Gastrocnemius medialis (tissue), 4 donors: ENCODE data around the gene PDK1. TPM values are rescaled to one million over a fixed set of nuclear protein-coding genes. Genes with fewer than 3 reads are reported as not detected.
"Not testable (repeated sequence)": the region's sequence is repeated elsewhere in the genome, so short reads cannot be mapped to it uniquely, and the experiment has no call there.

ENCODE experiments used
- ATAC-seq, 2 donors: fragments of 150-250 bp; one replicate each; pipeline ENCODE4 v1.9.1; 2016
- DNase-seq, 2 donors: peaks; one replicate each; pipeline ENCODE4 v3.0.0-alpha.2; 2019
- H3K27ac ChIP-seq, 4 donors: fragments of 200-600 bp; sonication (generic); 1 replicate in 1 of 4; 2 replicates in 3 of 4; pipeline ENCODE4 v1.5.1; 2016 to 2018; ENCODE audit warnings: mild to moderate bottlenecking in 2 of 4, moderate library complexity in 1 of 4
- H3K27me3 ChIP-seq, 3 donors: fragments of 200-600 bp; sonication (generic) in 2 of 3; 1 replicate in 1 of 3; 2 replicates in 2 of 3; pipeline versions ENCODE4 v1.5.1 to v1.6.0; 2016 to 2019; ENCODE audit warnings: mild to moderate bottlenecking in 1 of 3, moderate library complexity in 1 of 3
- H3K36me3 ChIP-seq, 2 donors: fragments of 200-600 bp; sonication (generic) in 1 of 2; one replicate each; pipeline ENCODE4 v1.5.1; 2017 to 2018
- H3K4me1 ChIP-seq, 2 donors: fragments of 200-600 bp; sonication (generic) in 1 of 2; one replicate each; pipeline ENCODE4 v1.5.1; 2016 to 2017; ENCODE audit warnings: mild to moderate bottlenecking in 2 of 2
- H3K4me3 ChIP-seq, 4 donors: fragments of 200-600 bp; sonication (generic) in 3 of 4; 1 replicate in 1 of 4; 2 replicates in 3 of 4; pipeline ENCODE4 v1.5.1; 2016 to 2019; ENCODE audit warnings: mild to moderate bottlenecking in 2 of 4
- H3K9me3 ChIP-seq, 3 donors: fragments of 200-600 bp; sonication (generic) in 2 of 3; 1 replicate in 1 of 3; 2 replicates in 2 of 3; pipeline ENCODE4 v1.5.1; 2016 to 2019
- POLR2A ChIP-seq, 2 donors: fragments of 450-650 bp; IDR thresholded peaks; one replicate each; pipeline ENCODE4 v1.6.1; 2017; ENCODE audit warnings: antibody characterized with exemption in 2 of 2, mild to moderate bottlenecking in 2 of 2, moderate library complexity in 2 of 2
- in situ Hi-C, 4 donors: fragments of 200-750 bp; cut with MboI; loops; one replicate each; pipeline versions ENCODE4 v1.15.0 to v1.8.0; 2017; ENCODE audit warnings: low sequenced_read_pairs in 4 of 4
- intact Hi-C: fragments of 100-400 bp; cut with DNase I; formaldehyde crosslinking; loops from one replicate; pipeline ENCODE4 v1.15.1; 2023; ENCODE audit warnings: low total_unique reads
- total RNA-seq, 4 donors: library from RNA; depleted of rRNA; stranded (reverse); fragments of >200 nt; gene quantifications; one replicate each; pipeline versions ENCODE4 v1.1.0 to v1.2.3, GENCODE V29; 2016
- TF ChIP-seq, protein P1 (sequence below), 5 experiments: fragments of 450-650 bp in 3 of 5; fragments of 200-600 bp in 2 of 5; sonication (generic) in 2 of 5; IDR thresholded peaks in 4 of 5; conservative IDR thresholded peaks in 1 of 5; 1 replicate in 4 of 5; 2 replicates in 1 of 5; pipeline ENCODE4 v1.5.1; 2016 to 2019; ENCODE audit warnings: antibody characterized with exemption in 5 of 5, mild to moderate bottlenecking in 3 of 5, moderate library complexity in 3 of 5

PDK1 gene
- total RNA-seq, 4 donors from 2014 or later: 5.8 to 23.8 (median 14.0) TPM

DNA sequence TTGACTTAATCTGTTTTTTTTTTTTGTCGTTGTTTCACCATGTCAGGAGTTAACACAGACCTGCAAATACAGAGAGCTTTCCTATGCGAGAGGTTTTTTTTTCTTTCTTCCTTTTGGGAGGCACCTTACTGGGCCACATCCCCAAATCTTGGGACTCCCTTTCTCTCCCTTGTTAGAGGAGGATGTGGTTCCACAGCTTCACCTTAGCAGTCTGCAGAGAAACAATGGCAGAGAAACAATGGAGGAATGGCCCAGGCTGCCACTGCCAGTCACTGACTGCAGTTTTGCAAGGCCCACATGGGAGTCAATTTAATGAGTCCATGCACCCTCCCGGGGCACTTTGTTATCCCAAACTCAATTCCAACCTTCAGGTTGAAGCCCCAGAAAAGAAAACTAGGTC lies 20.8 kb upstream of the PDK1 start:
- H3K27ac ChIP-seq: no peak overlapping the region
- intact Hi-C loops: no loop called here
- TF ChIP-seq, protein P1, sequence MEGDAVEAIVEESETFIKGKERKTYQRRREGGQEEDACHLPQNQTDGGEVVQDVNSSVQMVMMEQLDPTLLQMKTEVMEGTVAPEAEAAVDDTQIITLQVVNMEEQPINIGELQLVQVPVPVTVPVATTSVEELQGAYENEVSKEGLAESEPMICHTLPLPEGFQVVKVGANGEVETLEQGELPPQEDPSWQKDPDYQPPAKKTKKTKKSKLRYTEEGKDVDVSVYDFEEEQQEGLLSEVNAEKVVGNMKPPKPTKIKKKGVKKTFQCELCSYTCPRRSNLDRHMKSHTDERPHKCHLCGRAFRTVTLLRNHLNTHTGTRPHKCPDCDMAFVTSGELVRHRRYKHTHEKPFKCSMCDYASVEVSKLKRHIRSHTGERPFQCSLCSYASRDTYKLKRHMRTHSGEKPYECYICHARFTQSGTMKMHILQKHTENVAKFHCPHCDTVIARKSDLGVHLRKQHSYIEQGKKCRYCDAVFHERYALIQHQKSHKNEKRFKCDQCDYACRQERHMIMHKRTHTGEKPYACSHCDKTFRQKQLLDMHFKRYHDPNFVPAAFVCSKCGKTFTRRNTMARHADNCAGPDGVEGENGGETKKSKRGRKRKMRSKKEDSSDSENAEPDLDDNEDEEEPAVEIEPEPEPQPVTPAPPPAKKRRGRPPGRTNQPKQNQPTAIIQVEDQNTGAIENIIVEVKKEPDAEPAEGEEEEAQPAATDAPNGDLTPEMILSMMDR (IDR thresholded peaks at IDR 0.05 in 4 of 5, conservative IDR thresholded peaks at IDR 0.05 in 1 of 5): no peak
- TF ChIP-seq POLR2A (IDR thresholded peaks at IDR 0.05): no peak

DNA sequence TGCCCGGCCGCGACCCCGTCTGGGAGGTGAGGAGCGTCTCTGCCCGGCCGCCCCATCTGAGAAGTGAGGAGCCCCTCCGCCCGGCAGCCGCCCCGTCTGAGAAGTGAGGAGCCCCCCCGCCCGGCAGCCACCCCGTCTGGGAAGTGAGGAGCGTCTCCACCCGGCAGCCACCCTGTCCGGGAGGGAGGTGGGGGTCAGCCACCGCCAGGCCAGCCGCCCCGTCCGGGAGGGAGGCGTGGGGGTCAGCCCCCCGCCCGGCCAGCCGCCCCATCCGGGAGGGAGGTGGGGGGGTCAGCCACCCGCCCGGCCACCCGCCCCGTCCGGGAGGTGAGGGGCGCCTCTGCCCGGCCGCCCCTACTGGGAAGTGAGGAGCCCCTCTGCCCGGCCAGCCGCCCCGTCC lies 18.0 kb upstream of the PDK1 start:
- H3K9me3 ChIP-seq, DNase-seq, in situ Hi-C loops, intact Hi-C loops, ATAC-seq, H3K27me3 ChIP-seq, H3K27ac ChIP-seq, H3K36me3 ChIP-seq, H3K4me1 ChIP-seq, H3K4me3 ChIP-seq: not testable (repeated sequence)

More for the DNA sequence above, 20.8 kb upstream of the PDK1 start:
- in situ Hi-C loops: no loop called here
- Histone ChIP-seq H3K36me3 (no peaks in the 10 kb centered on the region), H3K9me3 (no peaks in the 10 kb centered on the region), H3K4me3 (no peak overlapping the region), H3K4me1 (no peaks in the 10 kb centered on the region), H3K27me3 (no peaks in the 10 kb centered on the region)
- ATAC-seq (no peak), DNase-seq (no peak)

DNA sequence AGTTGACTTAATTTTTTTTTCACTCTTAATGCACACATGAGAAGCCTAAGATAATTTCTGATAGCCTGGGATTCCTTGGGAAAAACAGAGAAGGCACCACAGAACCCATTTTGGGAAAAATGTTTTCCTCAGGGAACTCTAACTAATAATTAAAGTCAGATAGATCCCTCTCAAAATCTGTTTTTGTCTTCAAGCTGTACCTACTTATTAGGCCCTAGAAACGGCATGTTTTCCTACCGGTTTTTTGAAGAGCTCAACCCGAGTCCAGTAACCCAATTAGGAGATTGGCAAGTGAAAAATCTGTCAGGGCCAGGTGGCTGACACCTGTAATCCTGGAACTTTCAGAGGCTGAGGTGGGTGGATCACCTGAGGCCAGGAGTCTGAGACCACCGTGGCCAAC lies 16.1 kb upstream of the PDK1 start:
- in situ Hi-C loops (no loop called here), intact Hi-C loops (no loop called here)
- Histone ChIP-seq H3K36me3 (no peaks in the 10 kb centered on the region), H3K9me3 (no peaks in the 10 kb centered on the region), H3K27me3 (no peaks in the 10 kb centered on the region), H3K4me3 (no peak overlapping the region), H3K4me1 (no peaks in the 10 kb centered on the region), H3K27ac (no peak overlapping the region)
- DNase-seq (no peak), ATAC-seq (no peak)
- no peak for TF ChIP-seq POLR2A (IDR thresholded peaks at IDR 0.05)
- TF ChIP-seq, protein P1 (IDR thresholded peaks at IDR 0.05 in 4 of 5, conservative IDR thresholded peaks at IDR 0.05 in 1 of 5): no peak

DNA sequence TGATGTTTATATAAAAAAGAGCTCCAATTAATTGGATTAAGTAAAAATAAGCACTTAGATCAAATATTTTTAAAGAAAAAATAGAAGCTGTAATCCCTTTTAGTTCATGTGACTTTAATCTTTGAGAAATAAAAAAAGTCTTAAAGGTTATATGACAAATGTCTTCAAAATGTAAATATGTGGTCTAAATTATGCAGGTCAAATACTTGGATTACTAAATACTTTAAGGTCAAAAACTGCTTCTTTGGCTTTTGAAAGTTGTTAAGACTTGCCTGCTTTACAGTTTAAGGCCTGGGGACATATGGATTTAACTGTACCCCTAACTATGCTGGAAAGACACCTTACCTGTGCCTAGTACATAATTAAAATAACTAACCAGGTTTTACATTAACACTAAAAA lies 15.5 kb upstream of the PDK1 start:
- Histone ChIP-seq H3K4me1 (no peaks in the 10 kb centered on the region), H3K36me3 (no peaks in the 10 kb centered on the region), H3K27ac (no peak overlapping the region), H3K4me3 (no peak overlapping the region), H3K9me3 (no peaks in the 10 kb centered on the region), H3K27me3 (no peaks in the 10 kb centered on the region)
- in situ Hi-C loops (no loop called here), intact Hi-C loops (no loop called here)
- DNase-seq (no peak), ATAC-seq (no peak)
- no peak for TF ChIP-seq POLR2A (IDR thresholded peaks at IDR 0.05)
- TF ChIP-seq, protein P1 (IDR thresholded peaks at IDR 0.05 in 4 of 5, conservative IDR thresholded peaks at IDR 0.05 in 1 of 5): no peak

DNA sequence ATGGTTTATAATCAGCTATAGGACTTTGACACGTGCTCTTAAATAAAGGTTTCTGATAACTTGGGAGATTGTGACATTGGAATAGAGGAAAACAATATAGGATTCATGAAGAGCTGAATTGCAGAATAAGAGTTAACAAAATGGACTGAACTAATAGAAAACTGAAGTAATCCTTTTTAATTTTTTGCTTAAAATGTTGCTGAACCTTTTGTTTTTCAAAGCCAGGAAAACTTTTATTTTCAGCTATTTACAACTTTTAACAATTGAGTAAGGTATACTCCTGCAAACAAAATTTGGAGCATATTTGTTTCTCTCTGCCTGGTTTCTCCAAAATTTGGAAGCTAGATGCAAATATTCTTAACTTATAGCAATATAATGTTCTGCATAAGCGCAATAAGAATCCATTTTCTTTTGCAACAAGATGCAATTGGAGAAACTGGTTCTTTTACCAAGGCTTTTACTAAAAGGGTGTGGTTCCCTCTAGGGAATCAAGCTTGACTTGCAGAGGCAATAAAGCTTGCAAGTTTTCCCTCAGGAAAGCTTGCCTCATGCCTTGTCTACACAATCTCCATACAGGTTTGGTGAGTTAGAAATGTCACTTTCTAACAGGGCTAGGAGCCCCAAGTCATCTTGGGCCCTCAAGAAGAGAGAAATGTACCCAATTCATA lies 10.3 kb upstream of the PDK1 start:
- intact Hi-C loops (no loop called here), in situ Hi-C loops (no loop called here)
- Histone ChIP-seq H3K4me1 (no peaks in the 10 kb centered on the region), H3K4me3 (no peak overlapping the region), H3K27ac (no peak overlapping the region), H3K36me3 (no peaks in the 10 kb centered on the region), H3K9me3 (no peaks in the 10 kb centered on the region), H3K27me3 (no peaks in the 10 kb centered on the region)
- DNase-seq (no peak), ATAC-seq (no peak)
- no peak for TF ChIP-seq POLR2A (IDR thresholded peaks at IDR 0.05)
- TF ChIP-seq, protein P1 (IDR thresholded peaks at IDR 0.05 in 4 of 5, conservative IDR thresholded peaks at IDR 0.05 in 1 of 5): no peak
